Stimulated activated CD8-positive, alpha-beta memory T cell treated with anti-CD3 and anti-CD28 coated beads, Interleukin-4, amount 100 ng/mL, for 4 hours (primary cell): ENCODE measurements around the gene ATP10A.

ENCODE experiments used
- DNase-seq, 2 donors: peaks; one replicate each; pipeline ENCODE4 v3.0.0-alpha.2; 2020; ENCODE audit warnings: low read depth in 2 of 2, low spot score in 1 of 2

ATP10A gene

GRCh38 chr15:25797035-25797434 is 66.1 kb downstream of the ATP10A start:
- no peak for DNase-seq

DNA sequence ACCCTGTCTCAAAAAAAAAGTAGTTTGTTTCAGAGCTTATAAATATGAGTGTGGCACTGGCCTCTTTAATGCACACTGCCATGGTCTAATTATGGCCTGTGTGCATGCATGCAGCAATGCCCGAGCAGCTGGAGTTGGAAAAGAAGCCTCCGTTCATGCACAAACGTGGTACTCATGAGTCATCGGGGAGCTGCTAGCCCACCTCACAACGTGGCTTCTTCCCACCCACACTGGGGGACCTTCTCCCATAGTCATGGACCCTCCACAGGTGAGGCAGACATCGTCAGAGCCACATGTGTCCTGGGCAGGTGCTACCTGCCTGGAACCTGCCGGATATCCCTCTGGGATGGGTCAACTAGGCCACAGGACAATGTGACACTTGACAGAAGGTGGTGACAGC is 66.7 kb downstream of the ATP10A start:
- no peak for DNase-seq

DNA sequence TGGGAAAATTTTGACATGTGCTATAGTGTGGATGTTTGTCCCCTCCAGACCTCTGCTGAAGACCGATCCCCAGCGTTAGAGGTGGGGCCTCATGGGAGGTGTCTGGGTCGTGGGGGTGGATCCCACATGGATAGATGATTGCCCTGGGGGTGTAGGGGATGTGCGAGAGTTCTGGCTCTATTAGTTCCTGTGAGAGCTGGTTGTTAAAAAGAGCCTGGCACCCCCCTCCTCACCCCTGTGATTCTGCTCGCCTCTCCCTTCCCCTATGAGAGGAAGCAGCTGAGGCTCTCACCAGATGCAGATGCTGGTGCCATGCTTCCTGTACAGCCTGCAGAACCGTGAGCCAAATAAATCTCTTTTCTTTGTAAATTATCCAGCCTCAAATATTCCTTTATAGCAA is 67.4 kb downstream of the ATP10A start:
- DNase-seq = no peak

DNA sequence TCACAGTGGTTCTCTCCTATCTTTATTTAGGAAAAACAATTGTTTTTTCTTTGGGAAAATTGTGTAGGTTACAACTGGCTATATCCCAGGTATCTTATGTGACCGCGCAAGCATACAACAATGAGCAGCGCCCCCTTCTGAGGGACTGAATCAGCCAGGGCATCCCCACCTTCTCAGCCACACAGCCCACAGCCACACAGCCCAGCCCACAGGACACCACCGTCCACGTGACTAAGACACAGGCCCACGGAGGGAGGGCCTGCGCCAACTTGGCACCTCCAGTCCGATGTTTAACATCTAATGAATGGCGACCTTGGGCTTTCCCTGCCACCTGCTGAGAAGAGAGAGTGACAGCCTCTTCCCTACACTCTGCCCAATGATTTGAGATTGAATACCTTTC is 68.1 kb downstream of the ATP10A start:
- DNase-seq = no peak

- DNase-seq = no peak
Observed at GRCh38 chr15:25793354-25794050, 69.6 kb downstream of the ATP10A start.

- no peak for DNase-seq
Observed at GRCh38 chr15:25792128-25792527, 71.0 kb downstream of the ATP10A start.

GRCh38 chr15:25790000-25790660 is 73.0 kb downstream of the ATP10A start:
- DNase-seq = no peak

DNA sequence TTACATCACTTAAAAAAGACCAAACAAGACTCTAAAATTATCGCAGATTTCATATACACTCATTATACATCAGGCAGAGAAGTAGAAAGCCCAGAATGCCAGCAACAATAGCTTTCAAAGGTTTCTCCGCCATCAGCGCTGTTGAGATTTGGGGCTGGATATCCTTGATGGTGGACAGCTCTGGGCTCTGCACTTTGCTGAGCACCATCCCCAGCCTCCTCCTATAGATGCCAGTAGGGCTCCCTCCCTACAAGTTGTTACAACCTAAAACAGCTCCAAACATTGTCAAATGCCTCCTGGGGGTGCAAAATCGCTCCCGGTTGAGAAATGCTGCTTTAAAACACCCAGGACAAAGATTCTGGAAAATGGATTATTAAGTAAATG is 73.5 kb downstream of the ATP10A start:
- DNase-seq = no peak

DNA sequence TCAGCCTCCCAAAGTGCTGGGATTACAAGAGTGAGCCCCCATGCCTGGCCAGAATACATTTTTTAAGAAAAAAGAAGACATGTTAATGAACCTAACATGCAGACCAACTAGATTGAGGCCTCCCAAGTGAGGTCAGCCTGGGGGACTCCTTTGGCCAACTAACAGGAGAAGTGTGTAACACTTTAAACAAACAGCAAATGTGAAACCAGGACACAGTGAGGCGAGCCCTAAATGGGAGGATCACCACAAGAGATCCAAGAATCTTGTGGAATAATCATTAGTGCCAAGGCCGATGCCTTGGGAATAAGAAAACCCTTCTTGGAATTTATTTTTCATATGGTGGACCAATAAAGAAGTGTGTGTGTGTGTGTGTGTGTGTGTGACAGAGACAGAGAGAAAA is 73.9 kb downstream of the ATP10A start:
- no peak for DNase-seq

DNA sequence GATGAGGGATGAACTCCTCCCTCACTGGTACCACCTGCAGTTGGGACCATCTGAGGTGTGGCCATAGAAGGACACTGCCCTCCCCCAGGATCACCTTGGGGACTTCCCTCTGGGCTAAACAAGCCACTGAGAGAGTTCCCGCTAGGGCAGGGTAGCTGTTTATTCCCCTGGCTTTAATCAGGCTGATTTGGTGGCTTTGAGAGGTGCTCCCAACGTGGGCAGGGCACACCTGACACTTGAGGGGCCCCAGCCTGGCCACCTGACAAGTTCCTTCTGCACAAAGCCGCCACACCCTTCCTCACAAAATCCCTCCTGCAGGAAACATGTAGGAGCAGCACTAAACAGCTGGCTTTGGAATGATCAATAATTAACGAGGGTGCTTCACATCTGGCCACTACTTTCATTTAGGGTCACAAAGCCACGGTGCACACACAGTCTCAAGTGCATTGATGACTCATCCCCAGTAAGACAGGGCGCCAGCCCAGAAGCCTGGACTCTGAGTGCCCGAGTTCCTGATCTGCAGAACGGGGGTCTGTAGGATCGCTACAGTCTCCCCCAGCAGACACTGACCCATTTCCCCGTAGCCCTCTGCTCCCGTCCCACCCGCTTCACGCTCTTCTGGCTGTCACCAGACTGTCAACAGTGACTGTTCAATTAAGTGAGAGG is 75.1 kb downstream of the ATP10A start:
- no peak for DNase-seq

- DNase-seq = no peak
Observed at GRCh38 chr15:25787381-25787780, 75.7 kb downstream of the ATP10A start.

DNA sequence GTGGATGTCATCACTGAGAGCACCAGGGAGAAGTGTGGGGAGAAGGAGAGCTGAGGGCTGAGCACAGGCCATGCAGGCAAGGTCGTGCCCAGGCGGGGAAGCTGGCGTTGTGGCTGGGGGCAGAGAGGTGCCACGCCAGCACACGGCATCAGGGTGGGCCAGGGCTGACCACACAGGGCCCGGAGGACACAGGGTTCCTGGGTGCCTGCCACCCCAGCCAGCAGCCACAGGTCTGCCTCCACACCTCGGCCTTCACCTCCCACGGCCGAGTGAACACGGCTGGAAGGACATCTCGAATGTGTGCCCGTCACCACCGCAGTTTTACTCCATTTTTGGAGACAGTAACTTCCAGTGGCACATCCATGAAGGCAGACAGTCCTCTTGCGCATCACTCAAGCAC is 77.1 kb downstream of the ATP10A start:
- no peak for DNase-seq

DNA sequence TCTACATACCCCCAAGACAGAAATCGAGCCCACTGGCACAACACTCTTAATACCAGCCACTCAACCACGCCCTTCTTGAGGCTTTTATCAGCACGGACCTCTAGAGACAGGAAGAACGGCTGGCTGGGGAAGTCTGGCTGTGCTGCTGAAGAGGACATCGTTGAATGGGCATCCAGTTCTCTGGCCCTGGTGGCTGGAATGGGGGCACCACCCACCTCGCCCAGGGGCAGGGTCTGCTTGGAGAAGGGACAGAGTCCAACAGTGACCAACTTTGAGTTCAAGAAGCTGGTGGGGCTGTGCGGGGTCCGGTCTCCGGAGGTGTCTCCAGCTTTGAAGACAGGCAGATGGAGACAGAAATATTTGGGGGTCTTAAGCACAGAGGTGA is 77.5 kb downstream of the ATP10A start:
- no peak for DNase-seq

DNA sequence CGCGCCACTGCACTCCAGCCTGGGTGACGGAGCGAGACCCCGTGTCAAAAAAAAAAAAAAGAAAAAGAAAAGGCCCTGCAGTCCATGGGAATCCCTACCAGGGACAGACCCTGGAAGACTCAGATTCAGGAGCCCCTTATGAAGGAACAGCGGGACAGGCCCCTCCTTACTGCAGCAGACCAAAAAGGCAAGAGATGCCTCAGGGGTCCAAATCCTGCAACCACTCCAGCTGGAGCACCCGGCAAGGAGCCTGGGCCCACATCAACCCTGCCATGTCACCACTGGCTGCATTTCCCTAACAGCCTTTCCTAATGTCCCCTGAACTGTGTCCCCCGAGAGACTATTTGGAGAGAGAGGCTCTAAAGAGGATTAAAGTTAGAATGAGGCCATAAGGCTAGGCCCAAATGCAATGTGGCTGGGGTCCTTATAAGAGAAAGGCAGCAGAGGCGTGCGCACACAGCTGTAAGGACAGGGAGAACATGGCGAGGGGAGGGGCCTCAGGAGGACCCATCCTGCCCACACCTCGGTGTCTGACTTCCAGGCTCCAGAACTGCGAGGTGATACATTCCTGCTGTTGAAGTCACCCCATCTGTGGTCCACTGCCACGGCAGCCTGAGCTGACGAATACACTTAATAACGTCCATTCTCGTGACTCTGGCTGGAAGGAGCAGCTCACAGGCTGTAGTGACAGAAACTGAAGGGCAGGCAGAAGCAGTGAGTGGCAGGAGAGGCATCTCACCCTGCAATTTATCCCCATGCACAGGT is 78.1 kb downstream of the ATP10A start:
- no peak for DNase-seq

GRCh38 chr15:25783607-25784540 is 79.3 kb downstream of the ATP10A start:
- DNase-seq = no peak

GRCh38 chr15:25783134-25783533 is 80.0 kb downstream of the ATP10A start:
- no peak for DNase-seq

DNA sequence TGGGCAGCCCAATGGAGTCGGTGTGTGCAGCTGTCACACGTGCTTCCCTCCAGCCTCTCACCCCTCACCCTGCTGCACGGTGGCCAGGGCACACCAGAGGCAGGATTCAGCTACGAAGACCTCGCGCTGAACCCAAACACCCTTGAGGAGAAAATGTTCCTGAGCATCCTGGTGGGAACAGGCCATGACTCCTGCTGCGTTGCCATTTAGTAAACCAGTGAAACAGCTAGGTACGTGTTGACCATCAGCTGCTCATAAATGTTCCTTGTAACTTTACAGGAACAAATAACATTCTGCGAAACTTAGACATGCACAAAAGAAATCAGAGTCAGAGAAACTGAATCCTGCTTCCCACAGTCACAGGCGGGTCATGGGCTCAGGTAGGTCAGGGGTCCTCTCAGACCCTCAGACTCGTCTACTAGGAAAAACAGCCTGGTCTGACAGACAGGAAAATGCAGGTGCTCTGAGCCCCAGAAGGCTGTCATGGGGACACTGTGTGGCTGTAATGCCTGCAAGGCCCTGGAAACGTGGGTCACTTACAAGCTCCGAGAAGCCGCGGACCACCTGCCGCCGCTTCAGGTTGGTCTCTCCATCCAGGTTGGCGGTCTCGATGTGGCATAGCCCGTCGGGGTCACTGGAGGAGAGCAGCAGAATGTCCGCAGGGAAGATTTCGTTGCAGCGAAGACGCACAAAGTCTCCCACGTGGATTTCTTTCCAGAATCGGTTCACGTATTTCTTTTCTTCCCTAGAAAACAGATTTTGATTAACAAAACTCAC is 82.5 kb downstream of the ATP10A start:
- DNase-seq = no peak

- DNase-seq = no peak
Observed at GRCh38 chr15:25778161-25778560, 85.0 kb downstream of the ATP10A start.

DNA sequence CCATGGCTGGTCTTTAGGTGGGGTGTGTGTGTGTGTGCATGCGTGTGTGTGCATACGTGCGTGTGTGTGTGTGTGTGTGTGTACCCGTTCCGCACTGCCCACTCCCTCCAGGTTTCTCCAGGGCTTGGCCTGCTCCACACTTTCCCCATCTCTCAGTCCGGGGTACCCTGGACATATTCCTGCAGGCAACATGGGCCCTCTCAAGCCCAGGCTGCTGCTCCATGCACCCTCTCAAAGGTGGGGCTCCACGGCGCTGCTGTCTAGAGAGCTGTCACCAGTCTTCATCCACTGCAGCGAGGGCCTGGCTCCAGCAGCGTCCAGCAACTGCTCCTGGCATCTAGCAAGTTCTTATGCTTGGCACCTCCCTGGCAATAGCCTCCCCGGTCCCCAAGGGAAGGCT is 86.1 kb downstream of the ATP10A start:
- DNase-seq = no peak
